Ecto neural progenitor cell (in vitro differentiated cells): ENCODE results near the gene SMC6.

Source experiments
- DNase-seq: peaks from one replicate; pipeline ENCODE4 v3.0.0-alpha.2; 2018; ENCODE audit warnings: low spot score

SMC6 gene

GRCh38 chr2:17717666-17718065 lies 35.9 kb downstream of the SMC6 start:
- DNase-seq, result no peak

DNA sequence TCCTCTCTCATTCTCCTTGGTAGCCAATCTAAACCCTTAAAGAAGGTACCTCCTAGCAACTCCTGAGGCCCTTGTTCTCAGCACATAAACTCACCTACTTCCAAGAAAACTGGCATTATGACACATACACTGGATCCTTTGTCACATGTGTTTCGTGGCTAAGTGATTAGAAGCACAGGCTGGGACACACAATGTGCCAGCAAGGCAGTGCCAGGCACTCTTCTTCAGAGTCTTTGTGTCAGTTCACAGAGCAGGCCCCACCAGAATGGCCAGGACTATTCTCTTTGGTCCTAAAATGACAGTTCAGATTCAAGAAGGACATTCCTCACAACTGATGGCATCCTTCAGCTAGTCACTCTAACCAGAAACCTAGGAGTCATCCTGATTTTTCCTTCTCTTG lies 40.3 kb downstream of the SMC6 start:
- DNase-seq, result no peak

GRCh38 chr2:17710547-17711248 lies 42.9 kb downstream of the SMC6 start:
- DNase-seq, result no peak

- no peak for DNase-seq
These were observed 43.7 kb downstream of the SMC6 start for GRCh38 chr2:17709897-17710296.

DNA sequence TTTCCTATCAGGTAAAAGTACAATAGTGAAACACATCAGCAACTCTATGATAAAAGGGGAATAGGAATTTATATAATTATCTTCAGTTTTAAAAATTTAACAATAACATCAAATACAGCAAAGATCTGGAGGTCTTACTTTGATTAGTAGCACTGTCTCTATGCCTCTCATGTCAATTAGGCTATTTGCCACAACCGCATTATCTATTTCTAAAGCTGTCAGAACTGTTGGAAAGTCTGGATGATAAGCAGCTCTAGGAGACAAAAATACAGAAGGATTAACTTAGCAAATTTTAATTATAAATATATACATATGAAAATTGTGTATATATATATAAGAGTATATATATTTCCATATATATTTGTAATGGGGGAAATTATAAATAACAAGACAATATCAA lies 45.1 kb downstream of the SMC6 start:
- DNase-seq, result no peak

DNA sequence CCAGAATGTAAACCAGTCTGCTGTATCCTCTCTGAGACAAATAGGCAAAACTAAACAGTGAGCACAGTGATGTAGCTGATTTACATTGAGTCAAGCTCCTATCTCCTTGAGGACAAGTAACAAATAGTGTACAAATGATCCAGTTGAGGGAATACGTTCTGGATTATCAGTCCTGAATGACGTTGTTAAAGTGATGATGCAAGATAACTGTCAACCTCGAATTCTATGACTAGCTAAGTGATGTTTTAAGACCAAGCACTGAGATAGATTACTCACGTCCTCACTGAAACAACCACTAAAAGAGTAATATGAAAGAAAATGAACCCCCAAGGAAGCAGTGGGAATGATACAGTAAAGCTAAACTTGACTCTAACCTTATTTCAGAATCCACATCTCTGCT lies 46.8 kb downstream of the SMC6 start:
- DNase-seq, result no peak

- no peak for DNase-seq
These were observed 62.8 kb downstream of the SMC6 start for GRCh38 chr2:17690776-17691175.

DNA sequence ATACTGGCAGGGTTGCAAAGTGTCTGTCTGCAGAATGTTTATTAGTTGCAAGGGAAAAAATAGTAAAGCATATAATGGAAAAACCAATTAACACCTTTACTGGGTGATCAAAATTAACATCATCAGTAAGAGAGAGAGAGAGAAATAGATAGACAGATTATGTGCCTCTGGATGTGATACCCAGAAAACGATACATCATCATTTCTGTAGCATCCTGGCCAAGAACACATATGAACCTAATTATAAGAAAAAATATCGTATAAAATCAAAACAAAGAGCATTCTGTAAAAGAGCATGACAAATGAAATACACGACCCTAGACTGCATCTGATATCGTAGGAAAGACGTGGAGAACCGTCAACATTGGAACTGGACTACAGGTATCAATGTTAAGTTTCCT lies 64.6 kb downstream of the SMC6 start:
- no peak for DNase-seq

- DNase-seq, result no peak
These were observed 65.0 kb downstream of the SMC6 start for GRCh38 chr2:17688600-17688999.

- no peak for DNase-seq
These were observed 69.6 kb downstream of the SMC6 start for GRCh38 chr2:17683981-17684380.

DNA sequence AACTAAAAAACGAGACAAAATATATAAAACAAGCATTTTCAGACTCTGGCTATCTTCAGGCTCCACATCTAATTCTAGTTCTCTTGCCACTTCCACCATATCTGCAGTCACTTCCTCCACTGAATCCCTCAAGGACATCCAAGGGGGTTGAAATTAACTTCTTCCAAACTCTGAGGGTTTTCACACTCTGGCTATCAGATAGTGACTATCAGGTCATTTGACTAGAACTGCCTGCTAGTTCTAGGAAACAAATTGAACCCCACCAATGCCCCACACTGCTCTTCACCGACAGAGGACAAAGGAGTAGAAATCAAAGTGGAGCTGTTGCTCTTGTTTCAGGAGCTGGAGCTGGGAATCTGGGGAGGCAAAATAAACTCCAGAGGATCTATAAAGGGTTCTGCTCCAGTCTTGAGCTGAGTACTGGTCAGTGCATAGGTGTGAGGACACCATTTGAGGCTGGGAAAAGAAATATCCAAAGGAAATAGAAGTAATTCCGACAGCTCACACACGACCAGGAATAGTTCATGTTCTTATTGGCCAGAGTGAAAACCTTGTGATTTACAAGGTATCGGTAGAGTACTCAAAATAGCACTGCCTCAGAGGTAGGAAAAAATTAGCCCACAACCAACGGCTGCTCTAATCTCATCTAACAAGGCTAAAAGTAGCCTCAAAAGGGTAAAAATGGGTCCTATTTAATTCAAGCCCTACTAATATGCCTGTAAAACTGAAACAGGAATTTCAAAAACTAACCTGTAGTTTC lies 71.3 kb downstream of the SMC6 start:
- DNase-seq, result no peak

- no peak for DNase-seq
These were observed 73.5 kb downstream of the SMC6 start for GRCh38 chr2:17680119-17680518.

GRCh38 chr2:17674817-17675216 lies 78.8 kb downstream of the SMC6 start:
- no peak for DNase-seq

DNA sequence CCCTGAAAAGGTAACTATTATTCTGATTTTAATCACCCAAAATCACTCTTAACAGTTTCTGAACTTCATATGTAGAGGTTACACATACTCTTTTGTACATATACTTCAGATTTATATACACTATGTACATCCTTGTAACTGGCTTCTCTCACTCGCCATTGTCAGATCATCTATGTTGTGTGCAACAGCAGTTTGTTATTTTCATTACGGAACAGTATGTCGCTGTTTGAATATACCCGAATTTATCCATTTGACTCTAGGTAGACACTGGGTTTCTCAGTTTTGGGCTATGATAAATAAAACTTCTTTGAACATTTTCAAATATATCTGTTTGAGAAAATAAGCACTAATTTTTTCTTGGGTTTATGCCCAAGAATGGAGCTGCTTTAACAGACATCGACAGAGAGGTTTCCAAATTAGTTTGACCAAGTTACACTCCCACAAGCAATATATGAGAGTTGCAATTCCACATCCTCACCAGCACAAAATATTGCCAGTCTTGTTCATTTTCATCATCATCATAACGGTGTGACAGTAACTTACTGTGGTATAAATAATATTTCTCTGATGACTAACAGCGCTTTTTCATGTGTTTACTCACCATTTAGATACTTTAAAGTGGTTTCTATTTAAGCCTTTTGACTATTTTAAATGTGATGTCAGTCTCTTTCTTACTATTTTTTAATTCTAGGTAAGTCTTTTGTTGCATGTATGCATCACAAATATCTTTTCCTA lies 80.9 kb downstream of the SMC6 start:
- DNase-seq, result no peak

- DNase-seq, result no peak
These were observed 85.7 kb downstream of the SMC6 start for GRCh38 chr2:17667898-17668297.

DNA sequence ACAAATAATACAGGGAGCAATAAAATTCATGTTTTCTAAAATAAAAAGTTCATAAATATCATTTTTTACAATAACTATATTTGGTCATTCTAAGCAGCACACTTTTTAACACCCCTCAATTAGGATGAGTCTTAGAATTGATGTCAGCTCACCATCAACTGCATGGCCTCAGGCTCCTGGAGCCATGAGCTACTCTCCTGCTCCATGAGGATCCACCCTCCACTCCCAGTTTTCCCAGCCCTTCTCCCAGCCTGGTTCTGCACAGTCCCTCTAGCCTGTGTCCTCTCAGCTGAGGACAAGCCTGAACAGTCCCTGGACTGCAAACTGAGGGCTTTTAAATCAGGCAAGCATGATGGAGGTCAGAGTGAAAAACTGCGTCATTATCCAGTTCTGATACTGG lies 89.1 kb downstream of the SMC6 start:
- no peak for DNase-seq

DNA sequence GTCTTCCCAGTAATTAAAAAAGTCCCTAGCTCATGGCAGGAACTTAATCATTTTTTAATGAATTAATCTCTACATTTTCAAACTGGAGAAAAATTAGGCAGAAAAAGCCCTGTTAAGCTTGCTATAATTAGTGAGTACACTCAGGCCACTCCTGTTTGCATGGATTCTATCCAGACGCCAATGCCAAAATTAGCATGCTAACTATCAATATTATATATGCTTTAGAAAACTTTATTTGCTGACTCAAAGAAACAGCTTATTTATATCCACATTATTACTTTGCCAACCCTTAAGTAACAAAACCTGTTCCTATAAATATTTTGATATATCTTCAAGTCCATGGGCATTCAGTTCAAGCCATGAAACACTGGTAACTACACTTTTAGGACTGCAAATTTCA lies 90.9 kb downstream of the SMC6 start:
- no peak for DNase-seq

- DNase-seq, result no peak
These were observed 92.2 kb downstream of the SMC6 start for GRCh38 chr2:17661460-17661859.

GRCh38 chr2:17660219-17660618 lies 93.4 kb downstream of the SMC6 start:
- DNase-seq, result no peak

DNA sequence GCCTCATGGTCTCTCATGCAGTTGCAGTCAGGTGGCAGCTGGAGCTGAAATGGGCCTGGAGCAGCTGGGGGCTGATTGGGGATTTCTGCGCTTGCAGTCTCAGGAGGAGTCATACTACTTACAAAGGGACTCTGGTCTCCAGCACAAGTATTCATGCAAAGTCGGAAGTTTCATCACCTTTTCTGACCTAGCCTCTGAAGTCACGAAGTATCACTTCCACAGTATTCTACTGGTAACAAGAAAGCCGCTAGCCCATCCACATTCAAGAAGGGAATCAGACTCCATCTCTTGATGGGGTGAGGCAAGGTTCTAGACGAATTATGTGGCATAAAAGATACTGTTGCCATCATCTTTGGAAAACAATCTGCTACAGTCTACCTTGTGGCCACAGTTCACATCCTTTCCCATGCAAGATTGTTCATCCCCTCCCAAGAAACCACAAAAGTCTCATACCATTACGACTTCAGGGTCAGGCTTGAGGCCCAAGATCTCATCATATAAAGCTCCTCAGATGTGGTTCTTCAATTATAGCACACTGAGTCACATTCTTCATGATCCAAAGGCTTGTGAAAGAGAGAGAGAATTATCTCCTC lies 95.3 kb downstream of the SMC6 start:
- DNase-seq, result no peak

- no peak for DNase-seq
These were observed 95.9 kb downstream of the SMC6 start for GRCh38 chr2:17657759-17658158.

DNA sequence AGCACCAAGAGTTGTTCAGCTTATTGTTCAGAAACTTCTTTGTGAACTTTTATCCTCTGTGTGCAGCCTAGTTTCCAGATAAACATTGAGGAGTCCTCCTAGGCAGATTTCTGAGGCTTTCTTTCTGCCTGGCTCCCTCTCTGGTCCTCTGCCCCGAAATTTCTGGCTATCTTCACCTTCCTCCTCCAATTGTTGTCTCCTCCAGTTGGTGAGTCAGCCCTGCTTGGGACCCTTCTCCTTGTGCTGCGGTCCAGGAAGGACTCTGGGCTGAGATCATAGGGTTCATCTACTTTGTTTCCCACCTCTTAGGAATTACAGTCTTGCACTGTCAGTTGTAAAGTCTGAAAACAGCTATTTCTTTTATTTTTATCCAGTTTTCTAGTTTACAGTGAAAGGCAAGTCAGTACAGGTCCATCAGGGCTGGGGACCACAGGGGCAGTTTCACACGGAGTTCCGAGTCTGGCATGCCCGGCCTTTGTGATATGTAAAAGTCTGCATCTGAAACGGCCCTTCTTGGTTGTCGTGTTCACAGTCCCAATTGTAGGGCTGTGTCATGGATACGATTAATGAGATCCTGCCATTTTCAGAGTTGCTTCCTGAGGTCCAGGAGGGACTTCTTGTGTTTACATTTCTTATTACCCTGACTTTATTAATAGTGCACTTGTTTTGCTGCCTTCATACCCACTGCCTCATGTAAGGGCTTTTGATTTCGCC lies 100.8 kb downstream of the SMC6 start:
- DNase-seq, result no peak
